Spleen (tissue), 11 donors: Measurements from ENCODE around the gene SIM2. TPM values are rescaled to one million over a fixed set of nuclear protein-coding genes. Genes with fewer than 3 reads are reported as not detected.

Experiments used
- DNase-seq: peaks from one replicate; pipeline ENCODE4 v3.0.0-alpha.2; 2020
- H3K27ac ChIP-seq, 8 donors: fragments of 200-600 bp; sonication (generic) in 7 of 8; 1 replicate in 4 of 8; 2 replicates in 4 of 8; pipeline versions ENCODE4 v1.5.0 to v1.8.0; 2016 to 2021; ENCODE audit warnings: inconsistent platforms in 4 of 8, mild to moderate bottlenecking in 4 of 8, moderate library complexity in 1 of 8
- H3K27me3 ChIP-seq, 7 donors: fragments of 200-600 bp; sonication (generic) in 6 of 7; replicated peaks in 1 of 7; 1 replicate in 4 of 7; 2 replicates in 3 of 7; pipeline versions ENCODE4 v1.5.0 to v1.8.0; 2016 to 2021; ENCODE audit warnings: inconsistent platforms in 3 of 7, mild to moderate bottlenecking in 1 of 7
- H3K36me3 ChIP-seq, 6 donors: fragments of 200-600 bp; sonication (generic) in 5 of 6; 1 replicate in 4 of 6; 2 replicates in 2 of 6; pipeline versions ENCODE4 v1.5.0 to v1.8.0; 2016 to 2021; ENCODE audit warnings: inconsistent platforms in 2 of 6
- H3K4me1 ChIP-seq, 6 donors: fragments of 200-600 bp; sonication (generic) in 5 of 6; 1 replicate in 3 of 6; 2 replicates in 3 of 6; pipeline versions ENCODE4 v1.5.0 to v1.8.0; 2016 to 2021; ENCODE audit warnings: inconsistent platforms in 3 of 6
- H3K4me3 ChIP-seq, 8 donors: fragments of 200-600 bp; sonication (generic) in 7 of 8; 1 replicate in 4 of 8; 2 replicates in 4 of 8; pipeline versions ENCODE4 v1.5.0 to v1.8.0; 2016 to 2021; ENCODE audit warnings: inconsistent platforms in 4 of 8, mild to moderate bottlenecking in 4 of 8, moderate library complexity in 2 of 8
- H3K9me3 ChIP-seq, 8 donors: fragments of 200-600 bp; sonication (generic) in 7 of 8; 1 replicate in 4 of 8; 2 replicates in 4 of 8; pipeline versions ENCODE4 v1.5.0 to v1.8.0; 2016 to 2021; ENCODE audit warnings: inconsistent platforms in 4 of 8
- POLR2A ChIP-seq, 3 donors: fragments of 450-650 bp; IDR thresholded peaks; one replicate each; pipeline ENCODE4 v1.5.1; 2017; ENCODE audit warnings: antibody characterized with exemption in 3 of 3, mild to moderate bottlenecking in 1 of 3
- POLR2AphosphoS5 ChIP-seq, 3 donors: sonication (generic); formaldehyde crosslinking; IDR thresholded peaks; one replicate each; pipeline ENCODE4 v1.5.1; 2017; ENCODE audit warnings: antibody characterized with exemption in 3 of 3
- WGBS, 5 donors: extraction: QIAGEN DNeasy Blood & Tissue Kit in 3 of 5; methylation state at CpG; one replicate each; pipeline versions ENCODE4 v1.1.5 to v1.1.7; 2013 to 2018; 5-methylcytosine and 5-hydroxymethylcytosine counted together
- intact Hi-C: fragments of 100-400 bp; cut with DNase I; formaldehyde crosslinking; loops from one replicate; pipeline ENCODE4 v1.15.0; 2023; ENCODE audit warnings: low total_unique reads
- polyA plus RNA-seq, 3 donors: library from polyadenylated mRNA; stranded (reverse); fragments of 200-250 nt; gene quantifications; one replicate each; pipeline ENCODE4 v1.2.1, GENCODE V29; 2013
- total RNA-seq, 7 donors: library from RNA; depleted of rRNA in 3 of 7; stranded (reverse); fragments of >200 nt in 3 of 7; fragmentation: NEBNext Ultra II Directional in 4 of 7; extraction: Animal tissue kit (Norgen Biotek cat#: 25700) in 4 of 7; gene quantifications; one replicate each; pipeline versions ENCODE4 v1.1.0 to v1.2.1, GENCODE V29; 2016 to 2021
- TF ChIP-seq, protein P1 (sequence below), 11 experiments: fragments of 200-600 bp in 7 of 11; fragments of 450-650 bp in 4 of 11; sonication (generic) in 4 of 11; IDR thresholded peaks in 8 of 11; conservative IDR thresholded peaks in 3 of 11; 1 replicate in 7 of 11; 2 replicates in 4 of 11; pipeline versions ENCODE4 v1.4.0 to v1.8.0; 2016 to 2021; ENCODE audit warnings: antibody characterized with exemption in 11 of 11, inconsistent platforms in 4 of 11, mild to moderate bottlenecking in 1 of 11
- donor health status: healthy with polysubstance abuse.
- donor health status: DM: no; HTN: no; CAD: no; lungs with moderate emphysema.
- donor health status: DM: no; HTN: no; CAD: no.
- donor health status: Bipolar disorder and iron deficiency.
- donor health status: healthy.
- donor health status: DM: no; HTN: no; CAD: no.
- donor health status: DM: yes; HTN: yes; CAD: no.

SIM2 gene
- total and polyA plus RNA-seq, 10 donors: not detected

DNA sequence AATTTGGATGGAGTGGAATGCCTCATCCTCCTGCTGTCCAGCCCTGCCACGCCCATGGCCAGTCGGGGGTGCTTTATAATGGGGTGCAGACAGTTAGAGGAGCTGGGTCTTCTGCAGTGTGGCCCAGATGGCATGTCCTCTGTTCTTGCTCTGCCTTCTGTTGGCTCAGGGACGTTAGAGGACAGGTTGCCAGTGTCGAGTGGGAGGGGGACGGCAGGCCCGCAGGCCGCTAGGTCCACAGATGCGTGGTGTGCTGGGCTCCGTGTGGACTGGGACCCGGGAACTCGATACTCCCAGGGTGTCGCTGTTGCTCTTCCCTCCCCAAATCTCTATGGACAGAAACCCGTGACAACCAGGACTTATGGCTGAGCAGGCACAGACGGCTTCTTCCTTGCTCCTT is 33.3 kb downstream of the SIM2 start:
- Histone ChIP-seq H3K4me1 (no peaks in the 10 kb centered on the region), H3K27me3 (peaks cover 0 to 77% (median 0%) of the 10 kb centered on the region in 7 donors), H3K27ac (no peak overlapping the region), H3K9me3 (peaks cover 0 to 8% (median 0%) of the 10 kb centered on the region in 8 donors), H3K36me3 (no peaks in the 10 kb centered on the region), H3K4me3 (no peak overlapping the region)
- peak; percentile 59 for DNase-seq
- WGBS, 5 donors: 74 to 87% (median 85%) methylated on average over 11 to 14 of the region's 14 CpGs
- intact Hi-C loops: no loop called here
- no peak for TF ChIP-seq POLR2A (IDR thresholded peaks at IDR 0.05)
- TF ChIP-seq, protein P1, sequence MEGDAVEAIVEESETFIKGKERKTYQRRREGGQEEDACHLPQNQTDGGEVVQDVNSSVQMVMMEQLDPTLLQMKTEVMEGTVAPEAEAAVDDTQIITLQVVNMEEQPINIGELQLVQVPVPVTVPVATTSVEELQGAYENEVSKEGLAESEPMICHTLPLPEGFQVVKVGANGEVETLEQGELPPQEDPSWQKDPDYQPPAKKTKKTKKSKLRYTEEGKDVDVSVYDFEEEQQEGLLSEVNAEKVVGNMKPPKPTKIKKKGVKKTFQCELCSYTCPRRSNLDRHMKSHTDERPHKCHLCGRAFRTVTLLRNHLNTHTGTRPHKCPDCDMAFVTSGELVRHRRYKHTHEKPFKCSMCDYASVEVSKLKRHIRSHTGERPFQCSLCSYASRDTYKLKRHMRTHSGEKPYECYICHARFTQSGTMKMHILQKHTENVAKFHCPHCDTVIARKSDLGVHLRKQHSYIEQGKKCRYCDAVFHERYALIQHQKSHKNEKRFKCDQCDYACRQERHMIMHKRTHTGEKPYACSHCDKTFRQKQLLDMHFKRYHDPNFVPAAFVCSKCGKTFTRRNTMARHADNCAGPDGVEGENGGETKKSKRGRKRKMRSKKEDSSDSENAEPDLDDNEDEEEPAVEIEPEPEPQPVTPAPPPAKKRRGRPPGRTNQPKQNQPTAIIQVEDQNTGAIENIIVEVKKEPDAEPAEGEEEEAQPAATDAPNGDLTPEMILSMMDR (IDR thresholded peaks at IDR 0.05 in 8 of 11, conservative IDR thresholded peaks at IDR 0.05 in 3 of 11): no peak
- TF ChIP-seq POLR2AphosphoS5 (IDR thresholded peaks at IDR 0.05): no peak

DNA sequence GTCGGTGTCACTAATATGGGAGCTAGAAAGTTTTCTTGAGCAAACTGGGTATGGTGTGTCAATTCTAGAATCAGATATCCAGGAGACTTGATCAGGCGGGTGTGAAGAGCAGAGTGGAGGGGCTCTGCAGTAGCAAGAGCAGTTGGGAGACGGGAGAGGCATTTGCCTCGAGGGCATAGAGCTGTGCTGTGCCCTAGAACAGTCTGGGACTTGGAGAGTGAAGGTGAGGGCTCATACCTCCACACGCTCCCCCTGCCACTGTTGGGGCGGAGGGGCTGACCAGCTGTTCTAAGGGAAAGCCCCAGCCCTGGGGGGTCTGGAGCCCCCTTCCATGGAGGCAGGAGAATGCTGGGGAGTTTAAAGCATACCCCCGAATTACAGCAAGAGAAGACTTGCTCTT is 33.8 kb downstream of the SIM2 start:
- TF ChIP-seq, protein P1 (IDR thresholded peaks at IDR 0.05 in 8 of 11, conservative IDR thresholded peaks at IDR 0.05 in 3 of 11): no peak
- TF ChIP-seq POLR2A (IDR thresholded peaks at IDR 0.05) (no peak), POLR2AphosphoS5 (IDR thresholded peaks at IDR 0.05) (no peak)
- Histone ChIP-seq H3K4me1 (no peaks in the 10 kb centered on the region), H3K4me3 (no peak overlapping the region), H3K27ac (no peak overlapping the region), H3K9me3 (peaks cover 0 to 8% (median 0%) of the 10 kb centered on the region in 8 donors), H3K36me3 (no peaks in the 10 kb centered on the region), H3K27me3 (peaks cover 0 to 82% (median 0%) of the 10 kb centered on the region in 7 donors)
- intact Hi-C loops: no loop called here
- DNase-seq: peak; percentile 37
- 83 to 94% (median 87%) methylated on average over 7 of the region's 7 CpGs for WGBS, 5 donors

DNA sequence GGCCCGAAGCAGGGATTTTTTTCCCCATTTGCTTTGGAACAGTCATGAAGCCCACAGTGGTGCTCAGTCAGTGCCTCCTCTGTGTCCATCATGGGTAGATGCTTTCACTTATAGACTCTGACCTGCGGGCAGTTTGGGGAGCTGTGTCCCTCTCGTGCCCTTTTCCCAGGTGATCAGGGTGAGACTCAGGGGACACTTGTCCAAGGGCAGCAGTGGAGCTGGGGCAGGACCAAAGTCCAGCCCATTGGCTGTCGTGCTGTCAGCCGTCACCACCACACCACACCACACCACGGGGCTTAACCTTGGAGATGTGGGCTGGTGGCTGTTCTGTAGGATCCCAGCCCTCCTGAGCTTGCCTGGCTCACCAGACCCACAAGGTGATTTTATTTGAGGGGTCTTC is 34.9 kb downstream of the SIM2 start:
- H3K9me3 ChIP-seq: peaks cover 0 to 8% (median 0%) of the 10 kb centered on the region in 8 donors
- TF ChIP-seq POLR2AphosphoS5 (IDR thresholded peaks at IDR 0.05) (no peak), POLR2A (IDR thresholded peaks at IDR 0.05) (no peak)
- TF ChIP-seq, protein P1 (IDR thresholded peaks at IDR 0.05 in 8 of 11, conservative IDR thresholded peaks at IDR 0.05 in 3 of 11): no peak
- peak; percentile 56 for DNase-seq

DNA sequence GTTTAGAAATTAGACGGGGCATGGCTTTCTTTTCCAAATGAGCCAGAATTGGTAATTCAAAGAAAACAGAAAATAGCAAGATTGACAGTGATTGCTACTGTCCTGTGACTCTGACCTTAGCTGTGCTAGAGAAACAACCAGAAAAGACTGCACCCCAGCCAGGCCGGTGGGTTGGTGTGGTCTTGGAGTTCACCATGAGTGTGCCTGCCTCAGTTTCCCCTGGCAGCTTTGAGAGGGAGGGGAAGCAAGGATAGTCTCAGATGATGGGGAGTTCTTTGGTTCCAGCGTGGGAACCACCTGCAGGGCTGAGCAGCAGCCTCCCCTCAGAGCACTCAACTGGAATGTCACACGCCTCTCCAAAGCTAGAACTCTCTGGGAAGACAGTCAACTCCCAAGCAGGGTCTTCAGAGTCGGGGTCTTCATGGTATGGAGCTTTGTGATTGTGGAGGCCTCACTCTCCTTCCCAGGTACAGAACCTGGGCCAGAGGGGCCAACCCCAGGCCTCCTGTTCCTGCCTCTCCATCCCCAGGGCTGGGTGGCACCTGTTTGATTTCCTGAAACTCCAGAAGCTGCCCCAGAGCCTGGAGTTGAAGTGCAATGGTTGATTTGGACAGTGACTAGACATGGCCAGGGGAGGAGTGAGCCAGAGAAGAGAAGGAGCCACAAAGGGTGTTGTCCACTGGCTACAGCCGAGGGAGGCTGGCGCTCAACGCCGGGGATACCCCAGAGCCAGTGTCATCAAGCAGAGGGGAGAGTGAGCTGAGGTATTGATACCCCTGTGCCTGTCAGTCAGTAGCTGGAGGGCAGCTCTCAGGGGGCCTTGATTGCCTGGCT is 35.7 kb downstream of the SIM2 start:
- Histone ChIP-seq H3K4me1 (no peaks in the 10 kb centered on the region), H3K27ac (no peak overlapping the region), H3K36me3 (no peaks in the 10 kb centered on the region), H3K27me3 (peaks cover 0 to 78% (median 0%) of the 10 kb centered on the region in 7 donors), H3K4me3 (no peak overlapping the region), H3K9me3 (peaks cover 0 to 8% (median 0%) of the 10 kb centered on the region in 8 donors)
- 86 to 97% (median 90%) methylated on average over 7 to 9 of the region's 9 CpGs for WGBS, 5 donors
- TF ChIP-seq POLR2A (IDR thresholded peaks at IDR 0.05) (no peak), POLR2AphosphoS5 (IDR thresholded peaks at IDR 0.05) (no peak)
- TF ChIP-seq, protein P1 (IDR thresholded peaks at IDR 0.05 in 8 of 11, conservative IDR thresholded peaks at IDR 0.05 in 3 of 11): no peak
- peak; percentile 35 for DNase-seq
- intact Hi-C loops: no loop called here

More for the DNA sequence above, 34.9 kb downstream of the SIM2 start:
- WGBS, 5 donors: 86 to 97% (median 92%) methylated on average over 2 to 6 of the region's 6 CpGs
- intact Hi-C loops: no loop called here
- Histone ChIP-seq H3K36me3 (no peaks in the 10 kb centered on the region), H3K27me3 (peaks cover 0 to 84% (median 0%) of the 10 kb centered on the region in 7 donors), H3K4me1 (no peaks in the 10 kb centered on the region), H3K27ac (no peak overlapping the region), H3K4me3 (no peak overlapping the region)
